ENCODE measurements around the gene RYR3.
A peak's percentile ranks its signal among the peaks of the same experiment; 100 is the strongest.

Gene RYR3

DNA sequence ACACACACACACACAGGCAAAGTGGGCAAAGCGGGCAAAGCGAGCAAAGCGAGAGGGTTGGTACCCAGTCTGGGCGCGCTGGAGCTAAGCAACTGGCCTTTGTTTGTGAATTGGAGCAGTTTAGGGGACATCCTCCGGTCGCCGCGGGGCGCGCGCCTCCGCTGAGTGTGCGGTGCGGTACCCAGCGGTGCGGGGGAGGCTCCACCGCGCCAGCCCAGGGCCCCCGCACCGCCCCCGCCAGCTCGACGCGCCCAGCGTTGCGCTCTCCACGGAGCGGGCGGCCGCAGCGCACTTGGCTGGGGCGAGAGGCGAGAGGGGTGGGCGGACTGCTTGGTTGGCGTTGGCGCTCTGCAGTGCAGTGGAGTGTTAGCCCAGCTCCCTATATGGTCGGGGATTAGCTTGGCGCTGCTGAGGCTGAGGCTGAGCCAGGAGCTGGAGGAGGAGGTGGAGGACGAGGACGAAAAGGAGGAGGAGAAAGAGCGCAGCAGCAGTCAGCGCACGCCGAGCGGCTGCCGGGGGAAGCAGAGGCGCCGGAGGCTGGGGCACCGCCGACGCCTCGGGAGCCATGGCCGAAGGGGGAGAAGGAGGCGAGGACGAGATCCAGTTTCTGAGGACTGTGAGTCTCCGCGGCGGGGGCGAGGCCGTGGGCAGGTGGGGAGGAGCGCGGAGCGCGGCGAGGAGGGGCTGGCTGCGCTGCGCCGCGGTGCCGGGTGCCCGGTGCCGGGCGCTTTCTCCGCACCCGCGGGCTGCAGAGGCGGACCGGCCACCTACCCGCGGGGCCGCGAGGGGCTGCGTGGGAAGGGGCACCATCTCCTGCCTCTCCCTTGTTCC, at the start of gene RYR3:
TSS of gene RYR3 (plus strand) at position 487 of the 831 bp plus-strand sequence. CDS start at position 566, 79 bp downstream.
- peak; percentile 49 for DNase-seq (ENCODE audit: low spot score)
- no peak for FAIRE-seq

DNA sequence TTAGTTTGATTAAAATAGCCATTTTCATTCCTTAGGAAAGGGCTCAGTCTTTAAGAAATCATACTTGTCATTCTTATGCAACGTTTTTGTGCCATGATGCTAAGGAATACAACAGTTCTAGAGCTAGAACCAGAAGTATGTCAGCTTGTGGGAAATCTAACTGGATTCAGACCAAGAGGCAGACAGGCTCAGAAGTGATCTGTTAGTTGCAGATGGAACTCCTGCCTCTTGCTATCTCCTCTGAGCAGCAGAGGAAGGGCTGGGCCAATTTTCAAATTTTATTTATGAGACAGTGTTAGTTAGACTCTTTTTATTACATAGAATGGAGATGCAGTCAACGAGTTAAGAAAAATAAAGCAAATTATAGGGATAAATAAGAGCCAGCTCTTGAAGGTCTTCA, 48.5 kb upstream of the RYR3 start:
- no peak for FAIRE-seq
- DNase-seq (ENCODE audit: low spot score) = no peak

DNA sequence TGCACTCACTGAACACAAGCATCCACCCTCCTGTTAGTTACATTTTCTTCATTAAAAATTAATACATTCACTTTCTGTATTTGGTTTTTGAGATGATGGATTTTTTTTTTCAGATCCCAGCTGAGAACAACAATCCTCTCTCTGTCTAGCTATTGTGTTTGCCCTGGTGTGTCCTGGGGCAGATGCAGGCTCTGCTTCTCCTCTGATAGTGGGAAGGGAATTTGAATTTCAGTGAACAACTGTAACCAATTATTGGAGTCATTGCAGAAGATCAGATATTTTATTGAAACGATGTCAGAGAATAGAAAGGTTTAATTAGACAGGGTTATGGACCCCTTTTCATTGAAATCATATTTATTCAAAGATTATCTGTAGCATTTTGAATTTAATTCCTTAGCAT, 33.1 kb upstream of the RYR3 start:
- no peak for FAIRE-seq
- DNase-seq (ENCODE audit: low spot score) = no peak

DNA sequence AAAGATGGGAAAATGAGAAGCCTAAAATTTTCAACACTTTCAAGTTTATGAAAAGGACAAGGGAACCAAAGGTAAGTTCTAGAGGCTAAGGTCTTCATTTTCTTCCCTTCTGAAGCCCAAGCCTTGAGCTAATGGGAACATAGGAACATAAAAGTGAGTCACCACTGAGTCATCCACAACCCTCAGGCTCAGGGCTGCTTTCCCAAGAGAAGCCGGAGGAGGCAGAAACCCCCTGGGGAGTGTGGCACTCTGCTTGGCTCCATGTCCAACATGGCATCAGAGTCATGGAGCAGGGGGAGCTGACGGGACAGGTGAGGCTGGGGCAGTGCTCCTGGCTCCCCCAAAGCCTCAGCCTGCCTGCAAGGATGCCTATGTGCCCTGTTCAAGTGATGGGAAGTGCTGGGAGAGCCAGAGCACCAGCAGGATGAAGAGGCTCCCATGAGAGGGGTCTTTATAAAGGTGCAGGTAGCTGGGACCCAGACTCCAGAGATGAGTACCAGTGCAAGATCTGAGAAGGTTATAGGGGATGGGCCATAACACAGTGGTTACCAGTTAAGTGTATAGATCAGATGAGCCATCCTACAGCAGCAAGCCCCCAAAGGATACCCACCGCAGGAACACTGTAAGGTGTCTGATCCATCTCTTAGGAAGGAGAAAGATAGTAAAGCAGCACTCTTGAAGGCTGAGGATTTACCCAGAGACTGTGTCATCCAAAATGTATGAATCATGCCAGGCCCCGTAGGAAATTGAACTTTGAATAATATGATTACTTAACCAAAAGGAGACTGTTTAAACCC, 31.8 kb upstream of the RYR3 start:
- DNase-seq (ENCODE audit: low spot score) (peak; percentile 83), FAIRE-seq (no peak)

DNA sequence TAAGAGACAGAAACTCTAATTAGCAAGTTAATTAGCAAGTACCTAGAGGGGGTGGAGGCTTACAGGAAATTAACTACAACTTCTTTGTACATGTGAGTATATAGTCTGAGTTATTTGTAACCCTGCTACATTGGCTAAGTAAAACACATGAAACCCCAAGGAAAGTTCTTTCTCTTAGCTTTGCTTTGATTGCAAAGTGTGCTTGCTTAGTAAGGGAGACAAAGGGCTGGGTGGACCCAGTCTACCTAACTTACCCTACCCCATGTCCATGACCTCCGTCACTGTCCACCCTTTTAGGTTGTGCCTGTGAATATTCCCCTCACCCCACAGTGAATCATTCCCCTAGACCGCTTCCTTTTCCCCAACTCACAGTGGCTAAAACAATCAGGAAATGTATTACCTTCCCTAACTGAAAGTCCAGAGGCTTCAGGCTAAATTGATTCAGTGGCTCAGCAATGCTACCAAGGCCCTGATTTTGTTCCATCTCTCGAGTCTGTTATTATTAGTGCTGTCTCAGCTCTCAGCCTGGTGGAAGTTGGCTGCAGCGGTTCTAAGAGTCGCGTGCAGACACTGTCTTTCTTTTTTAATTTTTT, 31.1 kb upstream of the RYR3 start:
- DNase-seq (ENCODE audit: low spot score) = no peak

DNA sequence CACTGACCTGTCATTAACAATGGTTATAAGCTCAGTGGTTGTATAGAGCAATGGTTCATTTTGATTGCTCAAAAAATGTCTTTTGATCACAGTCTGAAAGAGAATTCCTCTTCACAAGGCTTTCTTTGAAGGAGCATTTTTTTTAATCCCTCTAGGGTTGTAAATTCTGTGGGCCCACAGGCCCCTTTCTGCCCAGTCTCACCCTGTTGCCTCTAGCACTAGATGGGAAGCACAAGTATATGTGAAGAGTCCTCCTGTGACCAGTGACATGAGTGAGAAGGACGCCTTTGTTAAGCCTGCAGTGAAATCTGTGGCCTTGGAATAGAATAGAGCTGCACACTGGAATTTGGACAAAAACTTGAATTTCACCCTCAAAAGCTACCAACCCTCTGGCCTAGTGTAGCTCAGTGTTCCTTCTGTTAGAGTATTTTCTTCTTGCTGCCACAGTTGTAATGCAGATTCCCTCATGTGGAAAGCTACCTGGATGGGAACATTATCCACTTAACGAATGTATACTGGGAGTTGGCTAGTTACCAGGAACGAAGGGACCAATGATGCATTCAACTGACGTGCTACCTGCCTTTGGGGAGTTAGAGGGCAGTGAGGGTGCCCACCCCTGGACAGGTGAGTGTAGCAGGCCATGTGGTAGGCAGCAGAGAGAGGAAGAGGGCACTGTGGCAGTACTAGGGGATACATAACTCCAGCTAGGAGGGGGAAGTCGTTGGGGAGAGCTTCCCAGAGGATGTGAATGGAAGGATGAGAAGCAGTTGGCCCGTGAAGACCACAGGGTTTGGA, 28.3 kb upstream of the RYR3 start:
- no peak for FAIRE-seq
- DNase-seq (ENCODE audit: low spot score) = no peak

More for the DNA sequence above, 31.1 kb upstream of the RYR3 start:
- FAIRE-seq = no peak

DNA sequence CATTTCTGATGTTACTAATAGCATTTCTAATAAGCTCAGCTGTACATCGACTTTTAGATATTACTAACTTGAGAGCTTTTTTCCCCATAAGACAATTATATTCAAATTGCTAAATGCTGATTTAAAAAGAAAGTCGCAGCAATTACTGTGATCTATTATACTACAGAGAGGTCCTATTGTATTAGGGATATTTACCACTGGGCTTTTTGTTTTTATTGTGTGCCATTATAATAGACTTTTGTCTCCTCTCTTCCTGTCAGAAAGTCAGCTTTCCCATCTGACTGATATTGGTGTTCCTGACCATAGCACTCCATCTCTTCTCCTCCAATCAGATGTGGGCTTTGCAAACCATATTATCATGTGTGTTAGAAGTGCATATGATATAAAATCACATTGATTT, 27.2 kb upstream of the RYR3 start:
- DNase-seq (ENCODE audit: low spot score) = no peak
- FAIRE-seq = no peak

DNA sequence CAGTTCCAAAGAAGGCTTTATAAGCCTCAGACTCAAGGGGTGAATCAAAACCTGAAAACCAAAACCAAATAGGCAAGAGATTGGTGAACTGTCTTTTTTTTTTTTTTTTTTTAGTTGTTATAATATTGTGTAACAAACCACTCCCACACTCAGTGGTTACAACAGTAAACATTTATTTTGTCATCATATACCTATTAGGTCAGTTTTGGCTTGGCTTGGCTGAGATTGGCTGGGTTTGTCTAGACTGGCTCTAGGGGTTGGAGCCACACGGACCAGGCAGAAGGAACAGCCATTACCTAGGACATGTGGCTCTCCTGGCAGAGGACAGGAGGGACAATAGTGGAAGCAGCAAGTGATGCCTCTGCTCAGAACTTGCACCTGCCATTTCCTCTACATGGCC, 26.4 kb upstream of the RYR3 start:
- no peak for DNase-seq (ENCODE audit: low spot score)
- FAIRE-seq = no peak

DNA sequence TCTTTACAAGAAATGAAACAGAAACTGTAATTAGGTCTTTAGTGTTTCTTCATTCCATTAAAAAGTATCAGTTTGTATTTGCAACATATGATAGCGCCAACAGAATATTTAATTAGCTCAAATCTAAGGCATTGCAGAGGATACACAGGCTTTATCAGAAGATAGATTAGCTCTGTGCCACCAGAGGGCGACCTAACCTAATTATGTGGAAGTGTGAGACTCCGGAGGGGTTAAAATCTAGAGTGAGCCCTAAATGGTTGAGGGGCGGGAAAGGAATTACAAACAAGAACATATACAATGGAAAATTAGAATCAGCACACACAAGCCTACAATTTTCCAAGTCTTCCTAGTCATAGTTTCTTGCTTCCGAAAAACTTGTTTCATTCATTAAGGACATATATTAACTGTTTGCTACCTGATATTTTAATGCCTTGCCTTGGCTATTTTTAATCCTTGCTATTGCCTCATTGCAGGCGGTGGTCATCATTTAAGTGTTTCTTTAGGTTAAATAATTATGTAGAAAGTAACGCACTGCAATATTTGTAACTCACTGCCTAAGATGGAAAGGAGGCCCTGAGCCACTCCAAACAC, 18.0 kb upstream of the RYR3 start:
- no peak for FAIRE-seq
- DNase-seq (ENCODE audit: low spot score) = peak; percentile 41

DNA sequence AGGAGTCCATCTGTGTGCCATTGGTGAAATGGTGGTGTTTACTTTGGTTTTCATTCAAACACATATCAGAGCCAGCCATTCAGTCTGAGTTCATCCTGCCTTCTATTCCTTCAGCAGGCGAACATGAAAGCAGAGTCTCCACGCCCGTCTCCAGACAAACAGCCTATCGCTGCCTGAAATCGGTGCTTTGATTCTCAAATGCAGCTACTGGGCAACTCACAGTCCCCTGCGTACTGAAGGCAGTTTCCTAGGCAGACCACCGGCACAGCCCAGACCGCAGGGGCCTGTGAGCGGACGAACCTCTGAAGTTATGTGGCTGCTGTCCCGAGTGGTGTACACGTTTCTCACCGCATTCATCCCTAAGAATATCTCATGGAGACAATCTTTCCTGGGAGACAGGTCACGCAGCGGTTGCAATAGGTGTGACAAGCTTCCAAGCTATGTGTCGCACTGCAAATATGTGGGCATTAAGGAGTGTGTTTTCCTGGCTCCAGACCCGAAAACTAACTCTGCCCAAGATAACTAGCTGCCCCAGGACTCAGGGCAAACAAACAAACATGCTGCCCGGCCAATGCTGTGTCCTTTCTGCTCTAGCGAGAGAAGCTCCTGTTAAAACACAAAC, 16.9 kb upstream of the RYR3 start:
- peak; percentile 13 for DNase-seq (ENCODE audit: low spot score)
- FAIRE-seq = no peak

DNA sequence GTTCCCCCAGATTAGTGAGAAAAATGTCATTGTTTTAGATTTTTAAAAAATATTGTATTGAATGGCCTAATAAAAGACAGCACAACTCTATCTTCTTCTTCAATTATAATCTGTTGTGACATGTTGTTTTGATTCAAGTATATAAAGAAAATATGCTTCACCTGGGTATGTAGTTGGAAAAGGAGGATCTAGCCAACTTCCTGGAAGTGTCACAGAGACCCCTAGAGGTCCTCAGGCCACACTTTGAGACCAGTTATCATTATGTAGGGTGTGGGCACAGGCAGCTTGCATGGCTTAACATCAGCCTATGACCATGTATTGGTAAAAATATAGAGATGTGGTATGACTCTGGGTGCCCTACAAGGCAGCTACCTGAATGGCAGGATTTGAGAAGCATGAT, 14.7 kb upstream of the RYR3 start:
- FAIRE-seq (no peak), DNase-seq (ENCODE audit: low spot score) (no peak)

DNA sequence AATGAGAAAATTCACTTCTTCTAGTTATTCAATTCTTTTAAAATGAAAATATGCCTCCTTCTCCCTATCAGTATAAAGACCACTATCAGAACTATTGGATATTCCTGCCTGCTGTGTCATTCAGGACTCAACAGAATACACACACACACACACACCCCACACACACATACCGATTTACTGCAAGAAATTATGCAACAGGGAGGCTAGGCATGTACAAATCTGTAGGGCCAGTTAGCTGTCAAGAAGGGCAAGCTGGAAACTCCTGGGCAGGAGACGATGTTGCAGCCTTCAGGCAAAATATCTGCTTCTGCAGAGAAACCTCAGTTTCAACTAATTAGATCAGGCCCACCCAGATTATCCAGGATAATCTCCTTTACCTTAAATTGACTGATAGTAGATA, 13.9 kb upstream of the RYR3 start:
- DNase-seq (ENCODE audit: low spot score) (no peak), FAIRE-seq (no peak)

DNA sequence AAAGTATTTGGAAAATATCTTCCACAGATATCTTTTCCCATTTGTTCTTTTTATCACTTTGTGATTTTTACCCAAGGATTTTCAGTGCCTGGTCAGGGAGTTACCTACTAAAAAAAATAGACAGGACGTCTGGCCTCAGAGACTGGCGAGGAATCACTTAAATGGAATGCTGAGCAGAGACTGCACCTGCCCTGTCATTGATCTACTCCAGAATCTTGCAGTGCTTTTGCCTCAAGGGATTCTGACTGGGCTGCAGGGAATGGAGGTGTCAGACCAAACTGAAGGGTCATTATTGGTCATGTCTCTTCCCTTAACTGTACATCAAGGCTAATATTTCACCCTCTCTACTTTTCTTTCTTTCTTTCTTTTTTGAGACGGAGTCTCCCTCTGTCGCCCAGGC, 12.1 kb upstream of the RYR3 start:
- peak; percentile 39 for DNase-seq (ENCODE audit: low spot score)
- no peak for FAIRE-seq

DNA sequence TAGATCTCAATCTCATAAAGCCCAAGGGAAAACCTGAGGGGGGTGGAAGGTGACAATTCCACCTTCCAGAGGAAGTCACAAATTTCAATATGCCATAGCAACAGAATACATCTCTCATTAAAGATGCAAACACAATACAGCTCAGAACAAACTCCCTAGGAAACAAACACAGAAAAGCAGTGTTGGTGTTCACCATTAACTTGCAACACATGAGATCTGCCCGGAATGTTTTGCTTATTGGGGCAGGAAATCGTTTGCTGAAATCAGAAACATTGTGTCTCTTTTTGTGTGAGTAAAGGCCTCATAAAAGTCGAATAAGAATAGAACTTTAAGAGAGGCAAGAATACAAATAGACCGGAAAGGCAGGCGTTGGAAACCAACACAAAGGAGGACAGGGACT, 5.8 kb upstream of the RYR3 start:
- FAIRE-seq = no peak
- no peak for DNase-seq (ENCODE audit: low spot score)

DNA sequence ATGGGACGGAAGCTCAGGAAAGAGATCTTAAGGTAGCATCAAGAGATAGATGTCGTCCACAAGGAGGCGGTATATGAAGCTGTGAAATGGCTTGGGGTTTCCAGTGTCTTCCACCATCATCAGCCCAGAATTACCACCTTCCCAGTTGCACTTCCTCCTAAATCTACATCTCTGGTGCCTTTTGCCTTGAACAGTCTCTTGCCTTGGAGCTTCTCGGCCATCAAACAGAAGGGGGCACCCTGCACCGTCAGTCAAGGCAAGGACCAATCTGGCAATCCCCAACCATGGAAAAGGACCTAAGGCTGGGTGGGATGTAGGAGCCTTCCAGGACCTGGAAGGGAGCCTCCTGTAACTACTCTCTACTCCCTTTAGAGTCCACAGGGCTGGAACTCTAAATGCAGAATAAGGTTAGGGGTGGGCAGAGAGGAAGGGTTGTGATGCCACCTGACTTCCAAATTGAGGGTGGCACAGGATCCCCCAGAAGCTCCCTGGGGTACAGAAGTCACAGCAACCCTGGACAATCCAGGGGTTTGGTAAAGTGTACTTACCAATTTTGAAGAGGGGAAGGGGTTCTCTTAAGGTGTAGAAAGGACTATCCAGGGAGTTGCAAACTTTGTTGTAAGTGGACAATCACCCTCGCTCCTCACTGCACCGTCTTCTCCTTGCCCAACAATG, 1.0 kb upstream of the RYR3 start:
- DNase-seq (ENCODE audit: low spot score) (peak; percentile 33), FAIRE-seq (no peak)

DNA sequence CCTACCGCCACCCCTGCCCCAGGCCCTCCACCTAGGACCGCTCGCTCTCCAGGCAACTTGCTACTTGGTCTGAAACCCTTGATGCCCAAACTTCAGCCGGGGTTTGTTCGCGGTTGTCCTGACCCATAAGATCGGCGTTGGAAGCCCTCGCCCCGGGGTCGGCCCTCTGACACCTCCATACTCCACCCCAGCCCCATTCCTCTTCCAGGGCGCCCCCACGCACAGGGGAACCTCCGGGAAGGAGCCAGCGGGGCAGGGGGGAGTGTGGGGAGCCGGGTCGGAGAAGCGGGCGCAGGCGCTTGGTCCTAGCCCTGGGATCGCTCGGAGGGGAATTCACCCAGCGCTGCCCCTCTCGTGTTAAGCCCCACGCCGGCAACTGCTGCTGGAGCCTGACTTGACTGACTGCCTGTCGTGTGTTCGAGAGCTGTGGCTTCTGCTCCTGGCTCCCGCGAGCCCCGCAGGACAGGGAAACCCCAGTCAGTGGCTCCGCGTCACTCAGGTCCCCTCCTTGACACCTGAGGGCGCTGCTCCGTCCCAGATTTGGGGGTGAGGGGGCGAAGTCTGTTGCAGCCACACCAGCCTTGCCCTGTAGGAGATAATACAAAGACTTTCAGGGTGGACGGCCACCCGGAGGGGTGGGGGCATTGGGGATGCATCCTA, 675 bp downstream of the RYR3 start:
- DNase-seq (ENCODE audit: low spot score) (no peak), FAIRE-seq (no peak)

DNA sequence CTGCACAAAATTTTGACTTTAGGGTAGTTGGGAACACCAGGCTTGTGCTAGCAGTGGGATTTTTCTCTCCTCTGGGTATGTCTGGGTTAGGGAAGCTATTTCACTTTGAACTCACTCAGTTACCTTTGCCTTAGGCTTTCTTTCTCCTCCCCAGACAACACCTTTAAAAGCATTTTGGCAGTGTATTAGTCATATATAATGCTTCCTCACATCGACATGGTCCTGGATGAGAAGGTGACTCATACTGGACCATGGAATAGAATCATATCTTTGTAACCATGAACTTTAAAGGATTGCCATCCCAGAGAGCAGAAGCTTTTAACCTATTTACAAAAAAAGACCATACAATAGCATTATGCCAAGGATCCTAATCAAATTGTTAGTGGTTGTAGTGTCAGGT, 2.7 kb downstream of the RYR3 start:
- FAIRE-seq (no peak), DNase-seq (ENCODE audit: low spot score) (no peak)

DNA sequence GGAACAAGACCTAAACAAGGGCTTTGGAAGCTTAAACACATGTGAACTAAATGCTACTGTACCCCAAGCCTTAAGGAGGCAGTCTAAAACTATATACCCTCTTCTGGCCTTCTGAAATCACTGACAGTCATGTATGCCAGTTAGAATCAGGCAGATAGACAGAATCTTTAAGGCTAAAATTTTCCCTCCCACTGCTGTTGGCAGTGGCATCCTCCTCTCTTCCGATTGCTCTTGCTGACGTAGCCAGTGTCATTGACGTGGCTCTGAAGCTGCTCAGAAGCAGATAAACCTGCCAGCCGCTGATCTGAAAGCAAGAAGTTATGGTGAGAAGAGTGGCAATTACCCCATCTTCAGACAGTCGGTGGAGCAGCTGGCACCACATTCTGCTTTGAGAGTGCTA, 3.3 kb downstream of the RYR3 start:
- FAIRE-seq (no peak), DNase-seq (ENCODE audit: low spot score) (no peak)

DNA sequence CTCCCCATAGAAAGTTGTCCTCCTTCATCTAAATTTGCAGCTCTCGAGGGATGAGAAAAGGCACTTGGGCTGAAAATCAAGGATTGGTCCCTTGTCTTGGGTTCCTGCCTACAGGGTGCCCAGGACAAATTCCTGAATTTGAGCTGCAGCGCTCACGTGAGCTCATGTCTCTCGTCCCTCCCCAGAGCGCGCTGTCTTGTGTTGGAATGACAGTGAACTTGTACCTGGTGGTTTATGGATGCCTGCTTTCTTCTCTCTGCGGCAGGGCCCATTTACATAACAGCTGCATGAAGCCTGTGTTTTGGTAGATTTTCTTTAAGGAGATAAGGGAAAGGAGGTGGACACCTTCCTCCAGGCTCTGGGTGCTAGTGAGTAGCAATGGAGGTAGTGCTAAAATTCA, 4.3 kb downstream of the RYR3 start:
- DNase-seq (ENCODE audit: low spot score) (no peak), FAIRE-seq (no peak)

DNA sequence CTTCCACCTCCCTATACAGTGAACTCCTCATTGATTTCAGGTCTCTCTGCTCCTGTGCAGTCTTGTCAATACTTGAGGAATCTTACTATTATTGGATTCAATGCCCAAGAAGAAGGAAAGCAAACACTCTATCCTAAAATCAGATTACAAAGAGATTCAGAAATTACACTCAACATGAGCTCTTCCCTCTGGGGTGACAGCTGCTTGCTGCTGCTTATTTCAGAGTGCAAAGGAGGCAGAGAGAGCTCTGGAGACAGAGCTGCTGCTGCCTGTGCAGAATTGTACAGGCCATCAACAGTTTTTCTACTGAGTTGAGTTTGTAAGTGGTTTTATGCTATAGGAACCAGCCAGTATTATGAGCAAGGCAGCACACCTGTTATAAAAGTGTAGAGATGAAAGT, 7.1 kb downstream of the RYR3 start:
- FAIRE-seq = no peak

More for the DNA sequence above, 7.1 kb downstream of the RYR3 start:
- DNase-seq (ENCODE audit: low spot score) = no peak

Measured in urothelium cell line (cell line).